ENCODE data around the gene GNAL. TPM values are rescaled to one million over a fixed set of nuclear protein-coding genes. Genes with fewer than 3 reads are reported as not detected.

The GNAL gene
- total and polyA plus RNA-seq, 4 donors, result 0.15 to 0.92 (median 0.72) TPM

DNA sequence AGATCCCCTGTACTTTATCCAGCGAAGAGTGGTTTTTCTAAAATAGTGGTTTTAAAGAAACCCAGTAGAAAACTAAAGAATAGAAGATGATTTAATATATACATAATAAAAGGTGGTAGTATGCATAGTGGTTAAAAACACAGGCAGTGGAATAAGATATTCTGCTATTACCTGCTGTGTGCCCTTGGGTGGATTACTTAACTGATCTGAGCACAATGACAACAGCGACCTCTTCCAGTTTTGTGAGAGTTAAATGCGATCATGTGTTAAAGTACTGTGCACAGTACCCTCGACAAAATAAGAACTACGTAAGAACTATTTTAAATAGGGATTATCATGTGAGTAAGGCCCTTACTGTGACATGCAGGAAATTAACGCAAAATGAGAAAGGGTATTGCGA is 132.1 kb downstream of the GNAL start:
- no peak for DNase-seq (ENCODE audit: low spot score)
- Histone ChIP-seq H3K36me3 (ENCODE audit: control insufficient read depth in 4 of 4, insufficient read depth in 3 of 4, low read depth in 1 of 4, low read length in 3 of 4) (no peaks in the 10 kb centered on the region), H3K27me3 (ENCODE audit: control insufficient read depth in 4 of 4, insufficient read depth in 4 of 4, low read length in 3 of 4) (no peaks in the 10 kb centered on the region), H3K9ac (ENCODE audit: low read depth in 1 of 2, low read length in 2 of 2) (no peak overlapping the region), H3K4me1 (ENCODE audit: control insufficient read depth in 4 of 4, insufficient read depth in 4 of 4, low read length in 3 of 4) (no peaks in the 10 kb centered on the region), H3K9me3 (ENCODE audit: control insufficient read depth in 4 of 4, low read length in 3 of 4) (no peaks in the 10 kb centered on the region), H3K4me3 (ENCODE audit: low read depth in 1 of 3, low read length in 3 of 3) (no peak overlapping the region), H3K27ac (ENCODE audit: low read depth in 1 of 2, low read length in 2 of 2) (no peak overlapping the region)
- TF ChIP-seq, protein P1, sequence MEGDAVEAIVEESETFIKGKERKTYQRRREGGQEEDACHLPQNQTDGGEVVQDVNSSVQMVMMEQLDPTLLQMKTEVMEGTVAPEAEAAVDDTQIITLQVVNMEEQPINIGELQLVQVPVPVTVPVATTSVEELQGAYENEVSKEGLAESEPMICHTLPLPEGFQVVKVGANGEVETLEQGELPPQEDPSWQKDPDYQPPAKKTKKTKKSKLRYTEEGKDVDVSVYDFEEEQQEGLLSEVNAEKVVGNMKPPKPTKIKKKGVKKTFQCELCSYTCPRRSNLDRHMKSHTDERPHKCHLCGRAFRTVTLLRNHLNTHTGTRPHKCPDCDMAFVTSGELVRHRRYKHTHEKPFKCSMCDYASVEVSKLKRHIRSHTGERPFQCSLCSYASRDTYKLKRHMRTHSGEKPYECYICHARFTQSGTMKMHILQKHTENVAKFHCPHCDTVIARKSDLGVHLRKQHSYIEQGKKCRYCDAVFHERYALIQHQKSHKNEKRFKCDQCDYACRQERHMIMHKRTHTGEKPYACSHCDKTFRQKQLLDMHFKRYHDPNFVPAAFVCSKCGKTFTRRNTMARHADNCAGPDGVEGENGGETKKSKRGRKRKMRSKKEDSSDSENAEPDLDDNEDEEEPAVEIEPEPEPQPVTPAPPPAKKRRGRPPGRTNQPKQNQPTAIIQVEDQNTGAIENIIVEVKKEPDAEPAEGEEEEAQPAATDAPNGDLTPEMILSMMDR (IDR thresholded peaks at IDR 0.05; ENCODE audit: low read depth, low read length, missing input control), result no peak
- TF ChIP-seq FOXA2 (IDR thresholded peaks at IDR 0.05) (no peak), YY1 (IDR thresholded peaks at IDR 0.05) (no peak), NR2F2 (IDR thresholded peaks at IDR 0.05) (no peak), GABPA (IDR thresholded peaks at IDR 0.05 in 1 of 2, conservative IDR thresholded peaks at IDR 0.05 in 1 of 2) (no peak), HNF4G (IDR thresholded peaks at IDR 0.05) (no peak), REST (IDR thresholded peaks at IDR 0.05) (no peak)
- WGBS, result 90% methylated on average over 7 of the region's 7 CpGs

DNA sequence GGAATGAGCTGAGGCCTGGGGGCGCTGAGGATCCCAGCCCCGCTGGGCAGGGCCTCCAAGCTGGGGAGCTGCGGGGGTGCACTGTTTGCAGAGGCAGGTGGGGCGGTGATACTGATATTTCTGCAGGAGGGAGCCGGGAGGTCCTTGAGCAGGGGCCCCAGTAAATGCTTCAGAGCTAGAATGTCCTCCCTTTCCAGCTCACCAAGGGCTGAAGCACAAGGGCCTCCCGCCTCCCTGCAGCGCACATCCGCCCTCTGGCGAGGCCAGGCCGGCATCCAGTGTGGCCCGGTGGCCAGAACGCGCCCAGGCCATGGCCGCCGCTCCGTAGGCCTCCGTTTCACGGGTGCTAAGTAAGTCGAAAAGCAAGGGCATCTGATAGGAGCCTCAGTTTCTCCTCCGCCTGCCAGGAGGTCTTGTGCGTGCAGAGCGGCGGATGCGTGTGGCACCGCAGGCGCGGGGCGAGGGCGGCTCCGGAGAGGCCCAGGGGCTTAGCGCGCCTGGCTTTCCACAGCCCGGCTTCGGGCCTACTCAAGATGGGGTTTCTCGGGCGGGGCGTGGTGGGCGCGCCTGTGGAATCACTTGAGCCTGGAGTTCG is 132.7 kb downstream of the GNAL start:
- TF ChIP-seq HNF4G (IDR thresholded peaks at IDR 0.05) (no peak), JUND (IDR thresholded peaks at IDR 0.05) (no peak), YY1 (IDR thresholded peaks at IDR 0.05) (no peak), FOXA2 (IDR thresholded peaks at IDR 0.05) (no peak)
- TF ChIP-seq, protein P1 (IDR thresholded peaks at IDR 0.05; ENCODE audit: low read depth, low read length, missing input control), result no peak
- TF ChIP-seq, protein P2, sequence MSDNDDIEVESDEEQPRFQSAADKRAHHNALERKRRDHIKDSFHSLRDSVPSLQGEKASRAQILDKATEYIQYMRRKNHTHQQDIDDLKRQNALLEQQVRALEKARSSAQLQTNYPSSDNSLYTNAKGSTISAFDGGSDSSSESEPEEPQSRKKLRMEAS (IDR thresholded peaks at IDR 0.05), result no peak
- no peak overlapping the region for H3K9ac ChIP-seq (ENCODE audit: low read depth in 1 of 2, low read length in 2 of 2)
- no peak for DNase-seq (ENCODE audit: low spot score)
- H3K4me3 ChIP-seq (ENCODE audit: low read depth in 1 of 3, low read length in 3 of 3), result no peak overlapping the region
- no peaks in the 10 kb centered on the region for H3K36me3 ChIP-seq (ENCODE audit: control insufficient read depth in 4 of 4, insufficient read depth in 3 of 4, low read depth in 1 of 4, low read length in 3 of 4)
- 96% methylated on average over 40 of the region's 40 CpGs for WGBS
- H3K27me3 ChIP-seq (ENCODE audit: control insufficient read depth in 4 of 4, insufficient read depth in 4 of 4, low read length in 3 of 4), result no peaks in the 10 kb centered on the region
- no peaks in the 10 kb centered on the region for H3K4me1 ChIP-seq (ENCODE audit: control insufficient read depth in 4 of 4, insufficient read depth in 4 of 4, low read length in 3 of 4)
- H3K27ac ChIP-seq (ENCODE audit: low read depth in 1 of 2, low read length in 2 of 2), result no peak overlapping the region
- no peaks in the 10 kb centered on the region for H3K9me3 ChIP-seq (ENCODE audit: control insufficient read depth in 4 of 4, low read length in 3 of 4)

All from liver (tissue), 9 donors.